AG04450 (cell line): ENCODE measurements around the gene MLLT10. TPM values are rescaled to one million over a fixed set of nuclear protein-coding genes. Genes with fewer than 3 reads are reported as not detected.

Experiments used
- CTCF ChIA-PET: fragments of 300-600, 350-600 bp; formaldehyde crosslinking; extraction: SDS; loops from one replicate; lab custom pipeline; 2022; ENCODE audit warnings: antibody characterized with exemption, inconsistent platforms; lab: Charles Lee
- POLR2A ChIA-PET: fragments of 350-600 bp; formaldehyde crosslinking; extraction: SDS; loops from one replicate; lab custom pipeline; 2021; ENCODE audit warnings: antibody characterized with exemption, inconsistent platforms; lab: Yijun Ruan, JAX
- DNase-seq: peaks from one replicate; pipeline ENCODE4 v3.0.0-alpha.2; 2011; ENCODE audit warnings: low read depth, low spot score
- H3K27ac ChIP-seq: one replicate; pipeline ENCODE4 v1.5.1; 2012; ENCODE audit warnings: low read depth, low read length, control low read depth
- H3K27me3 ChIP-seq: one replicate; pipeline ENCODE4 v1.6.0; 2012; ENCODE audit warnings: low read length; ENCODE audit not compliant: control insufficient read depth, insufficient read depth
- H3K4me3 ChIP-seq: 2 replicates; pipeline ENCODE4 v1.5.1; 2011; ENCODE audit warnings: mild to moderate bottlenecking, low read depth, low read length, control low read depth
- H3K9me3 ChIP-seq: 2 replicates; pipeline ENCODE4 v1.5.1; 2012; ENCODE audit warnings: low read length; ENCODE audit not compliant: control insufficient read depth, insufficient read depth
- polyA plus RNA-seq: library from polyadenylated mRNA; depleted of rRNA; stranded (reverse); fragments of >200 nt; gene quantifications from 2 replicates; pipeline ENCODE4 v1.2.3, GENCODE V29; 2011
- TF ChIP-seq, protein P1 (sequence below): IDR thresholded peaks from 2 replicates; pipeline ENCODE4 v1.5.1; 2011; ENCODE audit warnings: low read depth, low read length, control low read depth, inconsistent platforms

MLLT10 gene
- polyA plus RNA-seq, 1 experiment: 41.0 TPM

DNA sequence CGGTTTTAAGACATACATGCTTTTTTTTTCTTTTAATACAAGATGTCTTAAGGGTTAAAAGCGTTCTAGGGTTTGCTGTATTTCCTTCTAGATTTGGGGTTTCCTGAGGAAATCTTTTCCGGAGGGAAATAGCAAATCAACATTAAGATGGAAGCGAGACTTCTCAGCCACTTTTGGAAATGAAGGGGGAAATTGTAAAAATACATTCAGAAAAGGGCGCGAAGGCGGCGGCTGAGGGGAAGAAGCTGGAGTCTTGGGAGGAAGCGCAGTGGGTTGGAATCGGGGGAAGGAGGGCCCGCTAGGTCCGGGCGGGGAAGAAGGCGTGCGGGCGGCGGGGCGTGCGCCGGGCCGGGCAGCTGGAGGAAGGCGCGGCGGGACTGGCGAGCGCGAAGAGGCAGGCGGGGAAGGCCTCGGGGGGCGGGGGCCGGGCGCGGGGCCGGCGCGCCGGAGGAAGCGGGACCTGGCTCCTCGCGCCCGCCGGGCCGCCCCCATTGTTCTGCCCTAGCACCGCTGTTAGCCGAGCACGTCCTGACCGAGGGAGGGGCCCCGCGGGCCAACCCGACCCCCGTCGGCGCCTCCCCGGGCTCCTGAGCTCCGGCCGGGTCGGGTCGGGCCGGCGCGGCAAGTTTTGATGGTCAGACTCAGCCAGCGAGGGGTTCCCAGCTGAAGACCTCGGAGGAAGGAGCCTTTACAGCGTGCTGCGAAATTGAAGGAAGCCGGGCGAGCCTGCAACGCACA is 7.0 kb upstream of the MLLT10 start:
- Histone ChIP-seq H3K9me3 (no peaks in the 10 kb centered on the region), H3K27ac (peak overlapping the region; percentile 88), H3K27me3 (no peaks in the 10 kb centered on the region), H3K4me3 (peak overlapping the region; percentile 59)
- POLR2A ChIA-PET: interaction anchor here (0.7 to 1.3 kb wide), 3 partner anchors 9 to 23 kb away, joined by 5 to 8 read pairs (median 6); no protein-coding TSS in a partner anchor
- TF ChIP-seq, protein P1, sequence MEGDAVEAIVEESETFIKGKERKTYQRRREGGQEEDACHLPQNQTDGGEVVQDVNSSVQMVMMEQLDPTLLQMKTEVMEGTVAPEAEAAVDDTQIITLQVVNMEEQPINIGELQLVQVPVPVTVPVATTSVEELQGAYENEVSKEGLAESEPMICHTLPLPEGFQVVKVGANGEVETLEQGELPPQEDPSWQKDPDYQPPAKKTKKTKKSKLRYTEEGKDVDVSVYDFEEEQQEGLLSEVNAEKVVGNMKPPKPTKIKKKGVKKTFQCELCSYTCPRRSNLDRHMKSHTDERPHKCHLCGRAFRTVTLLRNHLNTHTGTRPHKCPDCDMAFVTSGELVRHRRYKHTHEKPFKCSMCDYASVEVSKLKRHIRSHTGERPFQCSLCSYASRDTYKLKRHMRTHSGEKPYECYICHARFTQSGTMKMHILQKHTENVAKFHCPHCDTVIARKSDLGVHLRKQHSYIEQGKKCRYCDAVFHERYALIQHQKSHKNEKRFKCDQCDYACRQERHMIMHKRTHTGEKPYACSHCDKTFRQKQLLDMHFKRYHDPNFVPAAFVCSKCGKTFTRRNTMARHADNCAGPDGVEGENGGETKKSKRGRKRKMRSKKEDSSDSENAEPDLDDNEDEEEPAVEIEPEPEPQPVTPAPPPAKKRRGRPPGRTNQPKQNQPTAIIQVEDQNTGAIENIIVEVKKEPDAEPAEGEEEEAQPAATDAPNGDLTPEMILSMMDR: no peak
- no peak for DNase-seq
- CTCF ChIA-PET: interaction anchor here (0.7 to 1.4 kb wide), 4 partner anchors 8 to 194 kb away, joined by 3 to 7 read pairs (median 4); no protein-coding TSS in a partner anchor

DNA sequence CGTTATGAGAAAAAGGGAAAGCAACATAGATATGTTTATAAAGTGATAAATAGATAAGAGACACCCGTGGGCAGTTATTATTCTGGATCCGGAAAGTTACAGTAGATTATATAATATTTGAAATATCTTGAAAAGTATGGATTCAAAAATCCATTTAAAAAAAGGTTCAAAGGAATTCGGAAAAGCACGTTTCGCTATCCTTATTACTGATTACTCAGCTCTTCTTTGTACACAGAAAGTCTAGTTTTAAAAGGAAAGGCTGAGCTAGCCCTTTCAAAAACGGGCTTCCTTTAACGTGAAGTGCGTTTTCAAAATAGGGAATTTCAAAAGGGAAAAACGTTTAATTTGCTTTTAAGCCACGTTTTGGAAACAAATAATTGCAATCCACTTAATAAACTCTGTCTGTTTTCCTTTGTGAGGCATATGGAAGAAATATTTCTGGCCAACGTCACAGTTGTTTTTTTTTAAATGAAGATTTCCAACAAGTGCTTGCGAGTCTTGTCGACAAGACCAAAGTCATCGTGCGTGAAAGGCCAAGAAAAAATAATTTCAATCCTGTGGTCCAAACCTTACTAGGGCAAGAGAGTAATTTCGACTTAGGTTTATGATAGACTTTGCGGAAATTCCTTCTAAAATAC is 6.3 kb upstream of the MLLT10 start:
- H3K27ac ChIP-seq: peak overlapping the region; percentile 87
- no peaks in the 10 kb centered on the region for H3K27me3 ChIP-seq
- TF ChIP-seq, protein P1: no peak
- ChIA-PET CTCF (interaction anchor here (1.0 to 1.4 kb wide), 3 partner anchors 9 to 193 kb away, joined by 3 to 4 read pairs (median 4); no protein-coding TSS in a partner anchor), POLR2A (interaction anchor here (0.7 to 1.3 kb wide), 2 partner anchors 9 to 13 kb away, joined by 5 to 6 read pairs; no protein-coding TSS in a partner anchor)
- no peaks in the 10 kb centered on the region for H3K9me3 ChIP-seq
- DNase-seq: no peak
- peak overlapping the region; percentile 59 for H3K4me3 ChIP-seq

DNA sequence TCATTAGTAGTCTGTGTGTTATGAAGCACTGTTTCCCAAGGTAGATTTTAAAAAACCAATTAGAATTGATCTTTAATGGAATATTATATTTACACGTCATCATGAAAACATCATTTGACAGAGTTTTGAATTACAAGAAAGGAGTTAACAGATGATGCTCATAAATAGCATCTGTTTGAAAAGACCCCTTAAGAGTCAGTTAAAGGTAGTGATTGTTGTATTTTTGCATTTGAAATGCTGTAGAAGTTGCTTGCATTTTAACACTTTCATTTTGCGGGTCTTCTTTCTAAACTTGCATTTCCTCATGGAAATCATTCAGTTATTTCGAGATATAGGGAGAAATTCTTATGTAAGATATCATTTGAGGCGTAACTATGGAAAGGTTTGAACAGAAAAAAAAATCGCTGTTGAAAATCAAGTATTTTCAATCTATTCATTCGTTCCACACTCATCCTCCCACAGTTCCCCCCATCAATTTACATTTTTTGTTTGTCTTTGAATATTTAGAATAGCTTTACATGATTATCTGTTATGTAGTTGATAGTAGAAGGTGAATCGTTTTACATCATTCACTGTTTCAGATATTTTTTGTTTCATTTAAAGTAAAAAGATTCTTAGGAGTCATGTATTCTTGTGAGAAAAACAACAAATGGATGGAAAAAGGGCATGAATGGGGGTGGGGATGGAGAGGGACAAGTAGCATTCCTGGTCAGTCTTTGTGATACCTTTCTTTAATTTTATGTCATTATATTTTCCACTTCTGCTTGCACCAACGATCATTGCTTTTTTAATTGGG is 5.6 kb upstream of the MLLT10 start:
- Histone ChIP-seq H3K4me3 (peak overlapping the region; percentile 59), H3K27ac (no peak overlapping the region), H3K27me3 (no peaks in the 10 kb centered on the region), H3K9me3 (no peaks in the 10 kb centered on the region)
- CTCF ChIA-PET: interaction anchor here (1.0 kb wide), 2 partner anchors 10 to 36 kb away, joined by 3 to 4 read pairs; no protein-coding TSS in a partner anchor
- TF ChIP-seq, protein P1: no peak
- POLR2A ChIA-PET: no interaction called here
- no peak for DNase-seq

DNA sequence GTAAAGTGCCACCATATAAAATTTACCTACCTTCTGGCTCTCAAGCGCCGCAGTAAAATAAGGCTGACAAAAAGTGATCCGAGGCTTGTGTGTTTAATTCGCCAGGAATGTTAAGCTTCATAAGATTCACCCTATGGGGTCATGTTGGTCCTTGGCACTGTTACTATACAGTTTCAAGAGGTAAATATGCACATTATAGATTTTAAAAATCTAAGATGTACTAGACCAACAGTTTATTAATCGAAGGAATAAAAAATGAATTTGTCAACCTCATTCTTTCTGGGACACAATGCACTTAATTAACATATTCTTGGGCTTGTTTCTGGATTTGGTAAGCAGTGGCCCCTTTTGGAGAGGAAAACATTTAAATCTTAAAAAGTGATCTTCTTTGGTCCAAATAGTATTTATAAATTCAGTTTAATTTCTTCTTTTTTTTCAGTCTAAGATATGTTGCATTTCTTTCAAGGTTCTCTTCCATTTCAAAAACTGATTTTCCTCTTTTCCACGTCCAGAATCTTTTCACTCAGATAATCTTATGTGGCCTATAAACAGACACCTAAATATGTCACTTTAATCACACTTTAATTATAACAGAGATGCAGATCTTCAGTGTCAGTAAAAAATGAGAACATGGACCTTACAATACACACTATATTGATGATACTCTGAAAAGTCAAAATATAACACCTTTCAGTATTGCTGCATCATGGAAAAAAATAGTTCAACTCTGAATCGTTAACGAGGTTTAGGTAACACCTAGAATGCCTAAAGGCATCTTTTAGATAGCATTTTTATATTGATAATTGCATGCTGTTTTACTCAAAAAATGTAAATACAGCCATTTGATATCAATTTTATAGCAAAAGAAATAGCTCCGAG is 4.8 kb upstream of the MLLT10 start:
- H3K9me3 ChIP-seq: no peaks in the 10 kb centered on the region
- TF ChIP-seq, protein P1: no peak
- H3K4me3 ChIP-seq: no peak overlapping the region
- no peak overlapping the region for H3K27ac ChIP-seq
- ChIA-PET CTCF (interaction anchor here (1.0 kb wide), 2 partner anchors 33 to 202 kb away, joined by 3 read pairs; no protein-coding TSS in a partner anchor), POLR2A (no interaction called here)
- H3K27me3 ChIP-seq: no peaks in the 10 kb centered on the region
- no peak for DNase-seq
